ENCODE results near the gene MRI1. TPM values are rescaled to one million over a fixed set of nuclear protein-coding genes. Genes with fewer than 3 reads are reported as not detected.

The MRI1 gene
- total RNA-seq, 1 donor from 2014 or later = 28.7 TPM

- Mint-ChIP-seq H3K4me3 (no peak overlapping the region), H3K9me3 (no peaks in the 10 kb centered on the region), H3K36me3 (peaks cover 15% of the 10 kb centered on the region), H3K4me1 (peaks cover 10% of the 10 kb centered on the region), H3K27me3 (ENCODE audit: low read depth) (no peaks in the 10 kb centered on the region), H3K27ac (no peak overlapping the region)
- no peak for TF ChIP-seq CTCF (IDR thresholded peaks at IDR 0.05; ENCODE audit: unreplicated experiment)
- no peak for DNase-seq (ENCODE audit: low spot score in 2 of 2, unreplicated experiment in 2 of 2)
Observed at GRCh38 chr19:13734751-13735150, 29.6 kb upstream of the MRI1 start.

- H3K27me3 Mint-ChIP-seq (ENCODE audit: low read depth) = no peaks in the 10 kb centered on the region
- TF ChIP-seq CTCF (IDR thresholded peaks at IDR 0.05; ENCODE audit: unreplicated experiment) = no peak
- H3K4me1 Mint-ChIP-seq = no peaks in the 10 kb centered on the region
- DNase-seq (ENCODE audit: low spot score in 2 of 2, unreplicated experiment in 2 of 2) = no peak
- no peak overlapping the region for H3K27ac Mint-ChIP-seq
- no peak overlapping the region for H3K4me3 Mint-ChIP-seq
- no peaks in the 10 kb centered on the region for H3K9me3 Mint-ChIP-seq
- peaks cover 24% of the 10 kb centered on the region for H3K36me3 Mint-ChIP-seq
Observed at GRCh38 chr19:13738073-13738472, 26.2 kb upstream of the MRI1 start.

- Mint-ChIP-seq H3K27ac (no peak overlapping the region), H3K27me3 (ENCODE audit: low read depth) (no peaks in the 10 kb centered on the region), H3K4me1 (no peaks in the 10 kb centered on the region), H3K9me3 (peaks cover 1% of the 10 kb centered on the region), H3K36me3 (peaks cover 19% of the 10 kb centered on the region), H3K4me3 (no peak overlapping the region)
- no peak for DNase-seq (ENCODE audit: low spot score in 2 of 2, unreplicated experiment in 2 of 2)
- TF ChIP-seq CTCF (IDR thresholded peaks at IDR 0.05; ENCODE audit: unreplicated experiment) = no peak
Observed at GRCh38 chr19:13741893-13742292, 22.4 kb upstream of the MRI1 start.

GRCh38 chr19:13742756-13743155, 21.6 kb upstream of the MRI1 start:
- TF ChIP-seq CTCF (IDR thresholded peaks at IDR 0.05; ENCODE audit: unreplicated experiment) = no peak
- H3K27me3 Mint-ChIP-seq (ENCODE audit: low read depth) = no peaks in the 10 kb centered on the region
- no peak overlapping the region for H3K27ac Mint-ChIP-seq
- H3K36me3 Mint-ChIP-seq = peaks cover 19% of the 10 kb centered on the region
- H3K9me3 Mint-ChIP-seq = peaks cover 6% of the 10 kb centered on the region
- DNase-seq (ENCODE audit: low spot score in 2 of 2, unreplicated experiment in 2 of 2) = no peak
- H3K4me1 Mint-ChIP-seq = no peaks in the 10 kb centered on the region
- no peak overlapping the region for H3K4me3 Mint-ChIP-seq

GRCh38 chr19:13744174-13744573, 20.1 kb upstream of the MRI1 start:
- Mint-ChIP-seq H3K27me3 (ENCODE audit: low read depth) (no peaks in the 10 kb centered on the region), H3K4me1 (peaks cover 11% of the 10 kb centered on the region), H3K27ac (no peak overlapping the region), H3K4me3 (no peak overlapping the region), H3K36me3 (peaks cover 13% of the 10 kb centered on the region), H3K9me3 (peaks cover 6% of the 10 kb centered on the region)
- TF ChIP-seq CTCF (IDR thresholded peaks at IDR 0.05; ENCODE audit: unreplicated experiment) = no peak
- no peak for DNase-seq (ENCODE audit: low spot score in 2 of 2, unreplicated experiment in 2 of 2)

GRCh38 chr19:13747098-13747453, 17.2 kb upstream of the MRI1 start:
- no peak for TF ChIP-seq CTCF (IDR thresholded peaks at IDR 0.05; ENCODE audit: unreplicated experiment)
- no peak for DNase-seq (ENCODE audit: low spot score in 2 of 2, unreplicated experiment in 2 of 2)
- peaks cover 15% of the 10 kb centered on the region for H3K4me1 Mint-ChIP-seq
- H3K4me3 Mint-ChIP-seq = peak overlapping the region; percentile 86
- H3K27me3 Mint-ChIP-seq (ENCODE audit: low read depth) = no peaks in the 10 kb centered on the region
- peaks cover 5% of the 10 kb centered on the region for H3K36me3 Mint-ChIP-seq
- H3K27ac Mint-ChIP-seq = peak overlapping the region; percentile 59
- peaks cover 6% of the 10 kb centered on the region for H3K9me3 Mint-ChIP-seq
